ENCODE results near the gene ODAD4. TPM values are rescaled to one million over a fixed set of nuclear protein-coding genes. Genes with fewer than 3 reads are reported as not detected.
A peak's percentile ranks its signal among the peaks of the same experiment; 100 is the strongest.

The ODAD4 gene
- total RNA-seq, 1 experiment from 2014 or later = 0.98 TPM

- ChIA-PET POLR2A (interaction anchor here (0.6 kb wide), 1 partner anchor 28 kb away, joined by 3 read pairs; the partner anchor contains the start of gene ODAD4), CTCF (interaction anchor here (0.7 to 1.1 kb wide), 2 partner anchors 27 to 63 kb away, joined by 3 read pairs; partner anchors contain the start of gene ODAD4)
- Mint-ChIP-seq H3K36me3 (ENCODE audit: insufficient read depth, unreplicated experiment) (no peaks in the 10 kb centered on the region), H3K9me3 (ENCODE audit: unreplicated experiment) (no peaks in the 10 kb centered on the region), H3K4me1 (ENCODE audit: low read depth, unreplicated experiment) (peaks cover 15% of the 10 kb centered on the region), H3K27me3 (ENCODE audit: insufficient read depth, unreplicated experiment) (no peaks in the 10 kb centered on the region), H3K27ac (ENCODE audit: unreplicated experiment) (no peak overlapping the region), H3K4me3 (ENCODE audit: unreplicated experiment) (no peak overlapping the region)
- Histone ChIP-seq H3K4me3 (ENCODE audit: low read depth, low read length) (no peak overlapping the region), H3K27me3 (replicated peaks; ENCODE audit: control insufficient read depth, insufficient read depth, low read length) (no peaks in the 10 kb centered on the region), H3K9me3 (no peaks in the 10 kb centered on the region), H3K36me3 (ENCODE audit: control insufficient read depth, insufficient read depth, low read length) (no peaks in the 10 kb centered on the region), H3K4me1 (peaks cover 20% of the 10 kb centered on the region)
- intact Hi-C loops (cut with micrococcal nuclease; ENCODE audit: unreplicated experiment) = loop anchor here (5.0 kb wide), 1 partner anchor 61 kb away; no protein-coding TSS in a partner anchor
- BruUV-seq (replicated peaks) = no TSS peak
- TF ChIP-seq, protein P1, sequence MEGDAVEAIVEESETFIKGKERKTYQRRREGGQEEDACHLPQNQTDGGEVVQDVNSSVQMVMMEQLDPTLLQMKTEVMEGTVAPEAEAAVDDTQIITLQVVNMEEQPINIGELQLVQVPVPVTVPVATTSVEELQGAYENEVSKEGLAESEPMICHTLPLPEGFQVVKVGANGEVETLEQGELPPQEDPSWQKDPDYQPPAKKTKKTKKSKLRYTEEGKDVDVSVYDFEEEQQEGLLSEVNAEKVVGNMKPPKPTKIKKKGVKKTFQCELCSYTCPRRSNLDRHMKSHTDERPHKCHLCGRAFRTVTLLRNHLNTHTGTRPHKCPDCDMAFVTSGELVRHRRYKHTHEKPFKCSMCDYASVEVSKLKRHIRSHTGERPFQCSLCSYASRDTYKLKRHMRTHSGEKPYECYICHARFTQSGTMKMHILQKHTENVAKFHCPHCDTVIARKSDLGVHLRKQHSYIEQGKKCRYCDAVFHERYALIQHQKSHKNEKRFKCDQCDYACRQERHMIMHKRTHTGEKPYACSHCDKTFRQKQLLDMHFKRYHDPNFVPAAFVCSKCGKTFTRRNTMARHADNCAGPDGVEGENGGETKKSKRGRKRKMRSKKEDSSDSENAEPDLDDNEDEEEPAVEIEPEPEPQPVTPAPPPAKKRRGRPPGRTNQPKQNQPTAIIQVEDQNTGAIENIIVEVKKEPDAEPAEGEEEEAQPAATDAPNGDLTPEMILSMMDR (IDR thresholded peaks at IDR 0.05; ENCODE audit: insufficient read depth in 1 of 2, low read depth in 1 of 2, low read length in 1 of 2, severe bottlenecking in 1 of 2, unreplicated experiment in 1 of 2) = no peak
- DNase-seq = no peak
Observed at GRCh38 chr17:41957869-41958439, 27.5 kb downstream of the ODAD4 start.

DNA sequence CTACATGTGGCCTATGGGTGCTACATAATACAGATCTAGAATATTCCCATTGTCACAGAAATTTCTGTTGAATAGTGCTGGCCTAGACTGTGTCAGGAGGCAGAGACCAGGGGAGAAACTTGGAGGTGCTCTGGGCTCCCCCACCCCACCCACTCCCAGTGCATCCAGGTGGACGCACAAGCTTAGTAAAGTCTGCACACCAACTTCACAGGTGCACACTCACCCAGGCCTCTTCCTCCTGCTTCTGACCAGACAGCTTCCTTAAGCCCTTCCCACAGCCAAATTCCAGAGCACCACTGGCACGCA is 28.6 kb downstream of the ODAD4 start:
- BruUV-seq (replicated peaks) = no TSS peak
- H3K9me3 ChIP-seq = no peaks in the 10 kb centered on the region
- H3K27me3 ChIP-seq (replicated peaks; ENCODE audit: control insufficient read depth, insufficient read depth, low read length) = no peaks in the 10 kb centered on the region
- Mint-ChIP-seq H3K27ac (ENCODE audit: unreplicated experiment) (peak overlapping the region; percentile 37), H3K27me3 (ENCODE audit: insufficient read depth, unreplicated experiment) (no peaks in the 10 kb centered on the region), H3K4me3 (ENCODE audit: unreplicated experiment) (no peak overlapping the region), H3K36me3 (ENCODE audit: insufficient read depth, unreplicated experiment) (no peaks in the 10 kb centered on the region), H3K9me3 (ENCODE audit: unreplicated experiment) (no peaks in the 10 kb centered on the region), H3K4me1 (ENCODE audit: low read depth, unreplicated experiment) (peaks cover 15% of the 10 kb centered on the region)
- TF ChIP-seq, protein P1 (IDR thresholded peaks at IDR 0.05; ENCODE audit: insufficient read depth in 1 of 2, low read depth in 1 of 2, low read length in 1 of 2, severe bottlenecking in 1 of 2, unreplicated experiment in 1 of 2) = no peak
- H3K36me3 ChIP-seq (ENCODE audit: control insufficient read depth, insufficient read depth, low read length) = no peaks in the 10 kb centered on the region
- H3K4me1 ChIP-seq = peaks cover 20% of the 10 kb centered on the region
- CTCF ChIA-PET = interaction anchor here (0.7 to 1.9 kb wide), 19 partner anchors 10 to 221 kb away, joined by 3 to 36 read pairs (median 5); partner anchors contain the start of genes ACLY, DNAJC7, JUP and KLHL11
- intact Hi-C loops (cut with micrococcal nuclease; ENCODE audit: unreplicated experiment) = loop anchor here (1.0 to 5.0 kb wide), 3 partner anchors 29 to 221 kb away; partner anchors contain the start of gene ODAD4
- POLR2A ChIA-PET = interaction anchor here (0.8 to 1.1 kb wide), 2 partner anchors 29 to 158 kb away, joined by 6 read pairs; partner anchors contain the start of gene ODAD4
- no peak for DNase-seq
- no peak overlapping the region for H3K4me3 ChIP-seq (ENCODE audit: low read depth, low read length)

- TF ChIP-seq, protein P1 (IDR thresholded peaks at IDR 0.05; ENCODE audit: insufficient read depth in 1 of 2, low read depth in 1 of 2, low read length in 1 of 2, severe bottlenecking in 1 of 2, unreplicated experiment in 1 of 2) = peak; percentile 60 to 62
- Mint-ChIP-seq H3K27ac (ENCODE audit: unreplicated experiment) (peak overlapping the region; percentile 37), H3K36me3 (ENCODE audit: insufficient read depth, unreplicated experiment) (no peaks in the 10 kb centered on the region), H3K27me3 (ENCODE audit: insufficient read depth, unreplicated experiment) (no peaks in the 10 kb centered on the region), H3K9me3 (ENCODE audit: unreplicated experiment) (no peaks in the 10 kb centered on the region), H3K4me3 (ENCODE audit: unreplicated experiment) (no peak overlapping the region), H3K4me1 (ENCODE audit: low read depth, unreplicated experiment) (peaks cover 16% of the 10 kb centered on the region)
- Histone ChIP-seq H3K4me1 (peaks cover 20% of the 10 kb centered on the region), H3K4me3 (ENCODE audit: low read depth, low read length) (no peak overlapping the region), H3K9me3 (no peaks in the 10 kb centered on the region), H3K36me3 (ENCODE audit: control insufficient read depth, insufficient read depth, low read length) (no peaks in the 10 kb centered on the region), H3K27me3 (replicated peaks; ENCODE audit: control insufficient read depth, insufficient read depth, low read length) (no peaks in the 10 kb centered on the region)
- ChIA-PET POLR2A (interaction anchor here (0.8 to 1.1 kb wide), 2 partner anchors 29 to 159 kb away, joined by 6 read pairs; partner anchors contain the start of gene ODAD4), CTCF (interaction anchor here (0.7 to 1.9 kb wide), 22 partner anchors 11 to 264 kb away, joined by 3 to 36 read pairs (median 5); partner anchors contain the start of genes ACLY, DNAJC7, JUP and KLHL11)
- BruUV-seq (replicated peaks) = no TSS peak
- intact Hi-C loops (cut with micrococcal nuclease; ENCODE audit: unreplicated experiment) = loop anchor here (1.0 to 5.0 kb wide), 3 partner anchors 29 to 221 kb away; partner anchors contain the start of gene ODAD4
- DNase-seq = peak; percentile 68 to 69
Observed at GRCh38 chr17:41959336-41960095, 29.1 kb downstream of the ODAD4 start.

Data from Caco-2 (cell line).